Raji (cell line): Measurements from ENCODE around the gene CDH5.

Experiments
- POLR2A ChIP-seq: IDR thresholded peaks from 2 replicates; pipeline ENCODE4 v1.6.1; 2011; ENCODE audit warnings: low read depth, low read length, control low read depth; ENCODE audit not compliant: insufficient read depth

Gene CDH5

DNA sequence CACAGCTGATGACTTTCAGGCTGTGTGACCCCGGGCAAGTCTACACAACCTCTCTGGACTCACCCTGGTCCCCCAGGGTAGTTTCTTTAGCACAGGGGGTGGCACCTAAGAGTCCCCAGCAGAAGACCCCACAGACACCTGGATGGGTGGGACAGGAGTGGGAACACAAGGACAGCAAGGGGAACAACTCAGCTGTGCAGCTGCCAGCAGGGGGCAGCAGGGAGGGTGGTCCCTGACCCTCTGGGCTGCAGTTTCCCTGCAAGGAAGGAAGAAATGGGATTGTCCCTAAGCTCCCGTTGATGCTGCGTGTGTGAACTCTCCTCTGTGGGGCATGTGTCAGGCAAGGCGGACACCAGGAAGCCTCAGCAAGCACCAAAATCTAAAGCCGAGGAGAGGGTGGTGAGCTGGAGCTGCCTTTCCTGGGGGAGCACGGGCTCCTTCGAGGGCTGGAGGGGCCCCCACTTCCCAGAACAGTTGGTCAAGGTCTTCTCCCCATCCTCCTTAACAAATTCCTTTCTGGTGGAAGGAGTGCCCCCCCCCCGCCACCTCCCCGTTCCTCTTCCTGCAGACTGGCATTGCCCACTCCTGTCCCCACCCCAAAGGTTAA is 24.1 kb upstream of the CDH5 start:
- TF ChIP-seq POLR2A: no peak

DNA sequence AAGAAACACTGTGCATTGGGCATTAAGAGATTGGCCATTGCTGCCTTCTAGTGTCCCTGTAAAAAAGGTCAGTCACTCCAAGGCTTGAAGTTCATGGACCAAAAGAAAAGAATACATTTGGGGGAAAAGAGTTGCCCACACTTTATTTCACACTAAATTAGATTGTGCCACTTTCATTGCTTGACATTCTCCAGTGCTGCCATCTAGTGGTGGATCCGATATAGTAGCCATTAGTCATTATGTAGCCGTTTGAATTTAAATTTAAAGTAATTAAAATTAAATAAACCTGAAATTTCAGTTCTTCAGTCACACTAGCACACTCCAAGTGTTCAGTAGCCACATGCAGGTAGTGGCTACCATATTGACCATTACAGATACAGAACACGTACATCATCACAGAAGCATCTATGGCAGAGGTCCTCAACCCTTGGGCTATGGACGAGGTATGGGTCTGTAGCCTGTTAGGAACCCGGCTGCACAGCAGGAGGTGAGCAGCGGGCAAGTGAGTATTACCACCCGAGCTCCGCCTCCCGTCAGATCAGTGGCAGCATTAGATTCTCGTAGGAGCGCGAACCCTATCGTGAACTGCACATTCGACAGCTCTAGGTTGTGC is 21.9 kb upstream of the CDH5 start:
- no peak for TF ChIP-seq POLR2A

DNA sequence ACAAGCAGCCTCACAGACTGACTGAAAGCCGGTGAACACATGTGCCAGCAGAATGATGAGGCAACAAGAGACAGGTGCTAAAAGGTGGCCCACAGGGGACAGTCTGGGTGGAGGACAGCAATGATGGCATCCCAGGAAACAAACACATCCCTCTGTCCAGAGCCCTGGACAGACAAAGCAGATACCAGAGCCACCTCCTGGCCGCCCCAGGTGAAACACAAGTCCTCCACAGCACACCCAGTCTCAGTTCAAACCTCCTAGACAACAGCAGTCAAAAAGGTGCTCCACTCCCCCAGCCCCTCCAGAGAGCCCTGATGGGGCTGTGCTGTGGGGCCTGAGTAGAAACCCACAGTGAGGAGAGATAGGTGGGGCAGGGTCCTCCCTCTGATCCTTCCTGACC is 20.3 kb upstream of the CDH5 start:
- no peak for TF ChIP-seq POLR2A

DNA sequence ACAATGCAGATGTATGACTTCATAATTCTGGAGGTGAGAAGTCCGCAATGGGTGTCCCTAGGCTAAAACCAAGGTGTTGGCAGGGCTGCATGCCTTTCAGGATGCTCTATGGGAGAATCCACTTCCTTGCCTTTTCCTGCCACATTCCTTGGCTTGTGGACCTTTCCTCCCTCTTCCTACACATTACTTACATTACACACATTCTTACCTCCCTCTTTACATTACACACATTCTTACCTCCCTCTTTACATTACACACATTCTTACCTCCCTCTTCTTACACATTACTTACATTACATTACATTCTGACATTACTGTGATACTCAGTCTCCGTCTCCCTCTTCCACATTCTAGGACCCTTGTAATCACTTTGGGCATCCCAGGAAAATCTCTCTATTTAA is 14.2 kb upstream of the CDH5 start:
- TF ChIP-seq POLR2A: no peak

DNA sequence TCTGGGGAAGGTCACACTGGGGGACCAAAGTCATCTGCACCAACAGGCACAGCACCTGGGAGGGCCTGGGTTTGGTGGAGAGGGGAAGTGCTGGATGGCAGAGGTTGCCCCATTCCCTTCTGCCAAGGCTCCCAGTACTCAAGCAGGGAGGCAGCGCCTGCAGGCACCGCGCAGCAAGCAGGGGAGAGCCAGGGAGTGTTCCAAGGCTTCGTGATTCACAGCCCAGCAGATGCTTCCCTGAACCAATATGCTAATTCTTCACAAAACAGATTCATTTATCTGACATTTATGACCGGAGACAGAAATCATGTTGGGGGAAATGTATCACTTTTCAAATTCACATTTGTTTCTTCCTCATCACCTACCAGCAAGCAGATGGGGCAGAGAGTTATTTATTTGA is 13.4 kb upstream of the CDH5 start:
- no peak for TF ChIP-seq POLR2A

DNA sequence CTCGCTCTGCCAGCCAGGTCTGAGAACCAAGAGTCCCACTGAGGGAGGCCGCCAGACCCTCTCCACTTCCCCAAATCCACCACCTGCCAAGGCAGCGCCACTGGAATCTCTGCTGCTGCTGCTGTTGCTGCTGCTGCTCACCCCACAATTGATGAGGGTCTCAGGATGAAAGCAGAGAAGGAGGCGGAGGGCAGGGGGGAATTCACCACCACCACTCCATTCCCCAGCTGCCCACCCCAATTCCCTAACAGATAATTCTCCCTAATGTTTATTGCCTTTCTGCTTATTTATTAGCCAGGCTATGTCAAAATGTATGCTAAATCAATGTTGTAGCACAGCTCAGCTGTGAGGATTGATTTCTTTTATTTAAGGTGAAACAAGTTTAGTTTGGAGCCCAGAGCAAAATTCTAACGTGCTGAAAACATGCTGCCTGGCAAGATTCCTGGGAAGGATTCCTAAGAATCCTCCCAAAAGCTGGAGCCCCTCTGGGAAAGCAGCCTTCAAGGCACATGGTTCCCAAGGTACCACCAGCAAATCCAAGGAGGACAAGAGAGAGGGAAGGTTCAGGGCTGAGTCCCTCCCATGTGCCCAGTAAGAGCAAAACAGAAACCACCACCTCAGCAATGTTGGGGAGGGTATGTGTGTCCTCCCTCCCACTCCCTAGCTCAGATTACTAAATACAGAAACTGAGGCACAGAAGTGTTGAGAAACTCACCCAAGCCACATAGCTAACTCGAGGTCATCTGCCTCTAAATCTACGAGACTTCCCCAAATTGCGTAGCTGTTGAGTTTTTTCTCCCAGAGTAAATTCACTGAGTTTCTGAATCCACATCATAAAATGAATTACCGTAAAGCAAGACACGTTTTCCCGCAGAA is 12.2 kb upstream of the CDH5 start:
- TF ChIP-seq POLR2A: no peak

DNA sequence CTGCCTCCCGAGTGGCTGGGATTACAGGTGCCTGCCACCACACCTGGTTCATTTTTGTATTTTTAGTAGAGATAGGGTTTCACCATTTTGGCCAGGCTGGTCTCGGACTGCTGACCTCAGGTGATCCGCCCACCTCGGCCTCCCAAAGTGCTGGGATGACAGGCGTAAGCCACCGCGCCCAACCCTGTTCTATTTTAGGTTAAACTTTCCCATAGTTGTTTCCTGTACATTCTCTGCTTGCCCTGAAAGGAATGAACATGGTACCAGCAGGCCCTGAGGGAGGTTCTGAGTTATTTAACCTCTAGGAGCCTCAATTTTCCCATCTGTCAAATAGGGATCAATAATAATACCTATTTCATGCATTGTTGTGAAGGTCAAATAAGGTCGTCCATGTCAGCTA is 11.0 kb upstream of the CDH5 start:
- TF ChIP-seq POLR2A: no peak

DNA sequence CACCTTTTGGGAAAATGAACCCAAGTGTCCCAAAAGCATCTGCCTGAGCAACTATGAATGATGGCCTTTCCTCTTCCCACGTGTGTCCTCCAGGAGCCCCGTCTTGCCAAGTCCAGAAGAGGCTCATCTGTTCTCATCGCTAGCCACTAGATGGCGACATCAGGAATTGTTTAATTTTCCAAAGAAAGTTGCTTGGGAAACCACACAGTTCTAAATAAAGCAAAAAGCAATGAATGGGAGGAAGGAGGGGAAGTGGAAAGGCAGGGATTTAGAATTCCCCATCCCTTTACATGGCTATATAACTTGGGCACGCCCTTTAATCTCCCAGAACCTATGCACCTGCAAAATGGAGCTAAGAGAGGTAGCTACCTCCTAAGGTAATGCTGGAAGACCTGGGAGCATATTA is 9.0 kb upstream of the CDH5 start:
- TF ChIP-seq POLR2A: no peak

DNA sequence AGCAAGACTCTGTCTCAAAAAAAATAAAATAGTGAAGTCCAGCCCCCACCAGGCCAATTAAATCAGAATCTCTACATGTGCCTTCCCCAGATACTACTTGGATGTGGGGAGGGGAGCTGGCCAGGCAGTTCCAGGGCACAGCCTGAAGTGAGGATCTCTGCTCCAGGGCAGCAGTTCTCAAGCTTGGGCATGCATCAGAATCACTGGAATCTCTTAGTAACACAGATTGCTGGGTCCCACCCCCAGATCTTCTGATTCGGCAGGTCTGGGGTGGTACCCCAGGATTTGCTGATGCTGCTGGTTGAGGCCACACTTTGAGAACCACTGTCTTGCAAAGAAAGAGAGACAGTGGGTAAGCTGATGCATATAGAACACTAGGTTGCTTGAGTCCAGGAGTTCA is 8.3 kb upstream of the CDH5 start:
- TF ChIP-seq POLR2A: no peak

DNA sequence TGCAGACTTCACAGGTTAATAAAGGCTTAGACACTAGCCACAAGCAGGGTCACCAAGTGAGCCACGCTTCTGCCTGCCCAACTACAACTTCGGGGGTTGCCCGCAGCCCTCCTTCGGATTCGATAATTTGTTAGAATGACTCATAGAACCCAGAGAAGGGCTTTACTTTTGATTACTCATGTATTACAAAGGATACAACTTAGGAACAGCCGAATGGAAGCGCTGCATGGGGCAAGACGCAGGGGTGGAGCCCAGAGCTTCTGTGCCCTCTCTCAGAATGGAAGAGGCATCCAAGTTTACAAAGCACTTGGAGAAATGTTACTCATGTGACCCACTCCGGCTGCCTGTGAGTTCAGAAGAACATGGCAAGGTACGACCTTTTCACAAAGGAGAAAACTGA is 7.5 kb upstream of the CDH5 start:
- no peak for TF ChIP-seq POLR2A

DNA sequence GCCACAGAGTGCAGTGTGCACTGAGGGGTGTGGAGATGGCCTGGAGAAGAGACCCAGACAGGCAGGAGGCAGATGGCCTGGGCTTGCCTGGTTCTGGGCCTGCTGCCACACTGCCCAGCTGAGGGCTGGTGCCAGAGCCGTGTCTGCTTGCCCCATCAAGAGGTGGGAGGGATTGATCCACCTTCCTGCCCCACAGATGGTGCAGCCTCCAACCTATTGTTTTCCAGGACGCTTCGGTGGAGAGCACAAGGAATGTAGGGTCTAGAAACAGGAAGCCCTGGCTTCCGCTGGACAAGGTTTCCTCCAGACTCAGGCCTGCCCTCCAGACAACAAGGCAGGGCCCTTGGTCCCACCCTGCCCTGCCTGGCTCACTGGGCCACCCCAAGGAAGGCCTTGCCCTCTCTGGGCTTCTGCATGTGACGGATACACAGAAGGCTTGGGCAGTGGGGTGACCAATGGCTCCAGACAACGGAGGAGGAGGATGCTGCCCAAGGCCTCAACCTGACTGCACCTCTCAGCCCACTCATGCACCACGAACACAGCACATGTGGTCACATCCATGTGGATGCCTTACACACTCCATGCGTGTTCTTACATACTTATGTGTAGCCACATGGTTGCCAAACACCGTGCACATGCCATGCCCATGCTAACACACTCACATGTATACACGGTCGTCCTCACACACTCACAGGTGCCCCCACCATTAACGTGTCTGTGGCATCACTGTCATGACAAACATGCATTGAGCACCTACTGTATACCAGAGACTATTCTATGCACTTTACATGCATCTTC is 6.5 kb upstream of the CDH5 start:
- no peak for TF ChIP-seq POLR2A

DNA sequence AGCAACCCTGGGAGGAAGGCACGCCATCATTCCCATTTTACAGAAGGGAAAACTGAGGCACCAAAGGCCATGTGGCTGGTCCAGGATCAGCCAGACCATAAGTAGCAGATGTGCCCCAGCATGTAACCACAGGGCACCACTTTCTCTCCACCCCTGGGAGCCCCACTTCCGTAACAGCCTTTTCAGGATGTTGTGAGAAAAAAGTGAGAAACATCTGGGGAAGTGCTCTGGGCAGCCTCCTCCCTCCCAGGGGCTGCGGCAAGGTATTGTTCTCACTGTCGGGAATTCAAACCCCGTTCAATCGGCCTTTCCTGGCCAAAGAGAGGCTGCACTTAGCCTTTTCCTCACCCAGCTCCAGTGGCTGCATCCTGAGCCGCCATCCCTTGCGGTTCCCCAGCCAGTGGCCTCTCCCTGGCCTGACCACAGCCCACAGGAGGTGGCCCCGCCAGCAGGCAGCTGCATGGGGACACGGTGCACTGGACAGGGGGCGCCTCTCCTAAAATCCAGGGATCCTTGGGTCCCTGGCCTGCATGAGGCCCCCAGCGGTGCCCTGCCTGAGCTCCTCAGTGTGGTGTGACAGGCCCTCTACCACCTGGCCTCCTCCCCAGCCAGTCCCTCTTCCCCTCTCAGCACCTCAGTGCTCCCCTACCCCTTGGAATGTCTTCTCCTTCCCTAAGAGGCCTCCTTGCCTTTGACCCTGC is 5.7 kb upstream of the CDH5 start:
- no peak for TF ChIP-seq POLR2A

DNA sequence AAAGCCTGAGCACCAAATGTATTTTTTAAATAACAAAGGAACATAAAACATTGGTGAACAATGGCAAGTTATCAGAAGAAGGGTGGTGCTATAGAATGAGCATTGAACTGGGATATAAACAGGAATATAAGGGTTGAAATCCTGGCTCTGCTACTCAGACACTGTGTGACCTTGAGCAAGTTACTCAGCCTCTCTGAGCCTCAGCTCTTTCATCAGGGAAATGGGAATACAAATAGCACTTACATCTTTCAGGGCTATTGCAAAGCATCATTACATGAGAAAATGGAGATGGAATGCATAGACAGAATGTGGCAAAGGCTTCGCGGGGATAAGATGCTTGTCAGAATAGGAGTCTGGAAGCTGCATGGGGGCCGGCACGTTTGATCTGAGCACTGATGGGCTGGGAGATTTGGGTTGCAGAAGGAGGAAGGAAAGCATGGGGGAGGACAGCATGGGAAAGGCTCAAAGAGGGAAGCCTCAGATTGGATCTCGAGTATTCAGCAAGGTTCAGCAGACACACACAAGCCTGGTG is 4.8 kb upstream of the CDH5 start:
- TF ChIP-seq POLR2A: no peak

DNA sequence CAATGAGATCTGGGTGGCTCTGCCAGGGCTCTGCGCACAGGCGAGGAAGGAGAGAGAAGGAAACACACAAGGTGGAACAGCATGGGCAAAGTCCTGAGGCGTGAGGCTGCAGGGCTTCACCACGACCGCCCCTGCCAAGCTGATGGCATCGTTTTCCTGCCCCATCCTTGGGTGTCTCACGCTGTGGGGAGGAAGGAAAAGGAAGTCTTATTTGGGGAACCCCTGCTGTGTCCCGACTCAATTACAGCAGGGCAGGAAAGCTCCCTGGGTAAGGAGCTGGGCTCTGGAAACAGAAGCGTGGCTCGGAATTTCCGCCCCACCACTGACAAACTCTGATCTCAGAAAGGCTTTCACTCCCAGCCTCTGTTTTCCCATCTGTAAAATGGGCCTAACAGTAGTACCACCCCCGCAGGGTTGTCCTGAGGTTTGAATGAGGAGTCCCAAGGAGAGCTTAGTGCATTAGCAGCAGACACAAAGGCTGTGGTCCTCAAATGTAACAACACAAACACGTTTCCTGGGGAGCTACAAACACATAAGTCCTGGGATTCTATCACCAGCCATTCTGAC is 3.2 kb upstream of the CDH5 start:
- TF ChIP-seq POLR2A: no peak
